GM12801 (cell line): ENCODE measurements around the gene PSD.

ENCODE experiments used
- TF ChIP-seq, protein P1 (sequence below): IDR thresholded peaks from one replicate; pipeline ENCODE4 v1.5.1; 2011; ENCODE audit warnings: control low read depth; ENCODE audit not compliant: insufficient read length; ENCODE audit errors: extremely low read depth

PSD gene

DNA sequence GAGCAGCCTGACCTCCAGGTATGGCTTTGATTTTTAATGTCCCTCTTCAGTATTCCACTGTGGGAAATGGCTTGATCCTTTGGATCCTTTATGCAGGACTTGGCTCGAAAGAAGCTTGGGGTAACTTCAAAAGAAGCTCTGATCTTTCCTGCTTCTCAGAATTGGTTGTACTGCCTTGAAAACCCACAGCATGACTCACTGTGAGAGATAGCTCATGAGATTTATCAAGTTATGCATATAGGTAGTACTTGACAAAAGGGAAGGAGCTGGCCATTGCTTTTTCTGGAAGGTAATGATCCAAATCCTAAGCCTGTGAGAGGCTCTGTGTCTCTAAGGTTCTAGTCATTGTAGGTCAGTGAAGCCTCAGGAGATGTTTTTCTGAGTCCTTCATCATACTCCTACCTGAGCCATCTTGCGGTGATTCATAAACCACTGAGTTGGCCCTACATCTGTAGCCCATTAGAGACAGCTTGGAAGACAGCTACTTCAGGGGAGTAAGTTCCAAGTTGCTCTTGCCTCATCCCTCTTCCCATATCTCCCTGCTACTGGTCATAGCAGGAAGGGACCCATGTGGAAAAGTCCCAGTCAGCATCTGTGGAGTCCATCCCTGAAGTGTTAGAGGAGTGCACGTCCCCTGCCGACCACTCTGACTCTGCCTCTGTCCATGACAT is 59.7 kb downstream of the PSD start:
- TF ChIP-seq, protein P1, sequence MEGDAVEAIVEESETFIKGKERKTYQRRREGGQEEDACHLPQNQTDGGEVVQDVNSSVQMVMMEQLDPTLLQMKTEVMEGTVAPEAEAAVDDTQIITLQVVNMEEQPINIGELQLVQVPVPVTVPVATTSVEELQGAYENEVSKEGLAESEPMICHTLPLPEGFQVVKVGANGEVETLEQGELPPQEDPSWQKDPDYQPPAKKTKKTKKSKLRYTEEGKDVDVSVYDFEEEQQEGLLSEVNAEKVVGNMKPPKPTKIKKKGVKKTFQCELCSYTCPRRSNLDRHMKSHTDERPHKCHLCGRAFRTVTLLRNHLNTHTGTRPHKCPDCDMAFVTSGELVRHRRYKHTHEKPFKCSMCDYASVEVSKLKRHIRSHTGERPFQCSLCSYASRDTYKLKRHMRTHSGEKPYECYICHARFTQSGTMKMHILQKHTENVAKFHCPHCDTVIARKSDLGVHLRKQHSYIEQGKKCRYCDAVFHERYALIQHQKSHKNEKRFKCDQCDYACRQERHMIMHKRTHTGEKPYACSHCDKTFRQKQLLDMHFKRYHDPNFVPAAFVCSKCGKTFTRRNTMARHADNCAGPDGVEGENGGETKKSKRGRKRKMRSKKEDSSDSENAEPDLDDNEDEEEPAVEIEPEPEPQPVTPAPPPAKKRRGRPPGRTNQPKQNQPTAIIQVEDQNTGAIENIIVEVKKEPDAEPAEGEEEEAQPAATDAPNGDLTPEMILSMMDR: no peak

DNA sequence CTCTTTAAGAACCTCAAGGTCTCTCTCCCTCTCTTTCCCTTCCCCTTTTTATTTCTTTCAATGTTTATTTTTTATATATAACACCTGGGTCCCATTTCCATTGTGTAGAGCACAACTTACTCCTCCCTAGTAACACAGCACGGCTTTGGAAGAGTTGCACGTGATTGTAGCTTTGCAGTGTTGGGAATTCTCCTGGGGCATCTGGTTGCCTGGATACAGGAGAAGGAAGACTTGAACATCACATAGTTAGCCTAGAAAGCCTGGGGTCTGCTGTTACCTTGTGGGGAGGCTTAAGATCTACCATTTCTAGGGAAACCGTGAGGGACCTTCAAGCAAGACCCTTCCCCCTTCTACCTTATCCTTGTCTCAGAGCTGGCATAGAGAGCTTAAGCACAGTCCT is 64.1 kb downstream of the PSD start:
- TF ChIP-seq, protein P1: no peak
